K562 (cell line): Measurements from ENCODE around the gene MAP3K6. TPM values are rescaled to one million over a fixed set of nuclear protein-coding genes. Genes with fewer than 3 reads are reported as not detected.

Experiments used
- BHLHE40 ChIP-seq: IDR thresholded peaks from 2 replicates; pipeline ENCODE4 v1.6.1; 2011; ENCODE audit warnings: low read length, improper control_type of control experiment
- CBX3 ChIP-seq, 2 experiments: IDR thresholded peaks; 1 replicate in 1 of 2; 2 replicates in 1 of 2; pipeline ENCODE4 v1.6.1; 2012; ENCODE audit warnings: inconsistent platforms in 2 of 2, low read length in 2 of 2, borderline replicate concordance in 1 of 2, control low read depth in 1 of 2
- CTBP1 ChIP-seq: fragments of 450-650 bp; IDR thresholded peaks from 2 replicates; pipeline ENCODE4 v1.6.1; 2016; ENCODE audit warnings: borderline replicate concordance
- HMGXB4 ChIP-seq: sonication (generic); formaldehyde crosslinking; IDR thresholded peaks from 2 replicates; pipeline ENCODE4 v1.8.1; 2023; ENCODE audit warnings: mild to moderate bottlenecking, missing genetic modification reagents
- MAZ ChIP-seq, 2 experiments: fragments of 450-650 bp in 1 of 2; sonication (generic) in 1 of 2; formaldehyde crosslinking; IDR thresholded peaks in 1 of 2; conservative IDR thresholded peaks in 1 of 2; 2 replicates each; pipeline versions ENCODE4 v1.4.0 to v1.5.0; 2020; ENCODE audit warnings: mild to moderate bottlenecking in 1 of 2, missing genetic modification reagents in 1 of 2
- MXI1 ChIP-seq: IDR thresholded peaks from 2 replicates; pipeline ENCODE4 v1.6.1; 2011; ENCODE audit warnings: low read depth, mild to moderate bottlenecking, improper control_type of control experiment, low read length
- NCOA6 ChIP-seq: fragments of 450-650 bp; IDR thresholded peaks from 2 replicates; pipeline ENCODE4 v1.6.1; 2017; ENCODE audit warnings: mild to moderate bottlenecking
- NCOR1 ChIP-seq: fragments of 450-650 bp; IDR thresholded peaks from 2 replicates; pipeline ENCODE4 v1.6.1; 2016; ENCODE audit warnings: mild to moderate bottlenecking, moderate library complexity
- POLR2A ChIP-seq: fragments of 450-650 bp; conservative IDR thresholded peaks from 2 replicates; pipeline ENCODE4 v1.6.1; 2016
- PRDM10 ChIP-seq: fragments of 450-650 bp; IDR thresholded peaks from 2 replicates; pipeline ENCODE4 v1.6.1; 2018; ENCODE audit not compliant: partially characterized antibody
- SMC3 ChIP-seq: conservative IDR thresholded peaks from 2 replicates; pipeline ENCODE4 v1.6.1; 2011; ENCODE audit warnings: low read depth, low read length, improper control_type of control experiment; ENCODE audit not compliant: insufficient read depth
- ZBTB34 ChIP-seq: fragments of 250-450 bp; sonication (Bioruptor Pico); IDR thresholded peaks from 2 replicates; pipeline ENCODE4 v1.8.0; 2021; ENCODE audit warnings: mild to moderate bottlenecking, moderate library complexity
- ZNF431 ChIP-seq: sonication (generic); formaldehyde crosslinking; IDR thresholded peaks from 2 replicates; pipeline ENCODE4 v1.8.0; 2022; ENCODE audit warnings: mild to moderate bottlenecking, missing genetic modification reagents
- ZNF583 ChIP-seq: fragments of 250-450 bp; sonication (Bioruptor Pico); IDR thresholded peaks from 2 replicates; pipeline ENCODE4 v1.4.0; 2020
- polyA plus RNA-seq, 8 experiments: library from polyadenylated mRNA; depleted of rRNA in 4 of 8; stranded (reverse) in 5 of 8; unstranded in 3 of 8; fragments of >200 nt; fragmentation: Nextera tagmentation in 2 of 8; fragmentation: Illumina TruSeq in 1 of 8; extraction: Ambion mirVana in 2 of 8; extraction: Trizol in 1 of 8; gene quantifications; 2 replicates each; pipeline versions ENCODE4 v1.2.1 to v1.2.3, GENCODE V29; 2011 to 2014; ENCODE audit warnings: inconsistent platforms in 1 of 8, missing spikeins in 1 of 8
- total RNA-seq, 7 experiments: library from RNA; depleted of rRNA in 6 of 7; stranded (reverse); fragments of >200 nt in 6 of 7; fragmentation: Illumina TruSeq in 2 of 7; extraction: Trizol in 2 of 7; gene quantifications; 2 replicates each; pipeline versions ENCODE4 v1.2.1 to v1.2.3, GENCODE V29; 2011 to 2021; ENCODE audit warnings: low replicate concordance in 1 of 7
- TF ChIP-seq, protein P1 (sequence below), 2 experiments: IDR thresholded peaks in 1 of 2; conservative IDR thresholded peaks in 1 of 2; 2 replicates each; pipeline ENCODE4 v1.6.1; 2016; ENCODE audit warnings: low read depth in 2 of 2, mild to moderate bottlenecking in 1 of 2, missing compliant biosample characterization in 1 of 2, missing genetic modification characterization in 1 of 2, moderate library complexity in 1 of 2
- TF ChIP-seq, protein P2 (sequence below): sonication (generic); formaldehyde crosslinking; IDR thresholded peaks from 2 replicates; pipeline ENCODE4 v1.8.0; 2023; ENCODE audit warnings: mild to moderate bottlenecking, missing genetic modification reagents

MAP3K6 gene
- total and polyA plus RNA-seq, 9 of the 15 experiments (the other 6 are each of a cell fraction or from before 2014, with no cell fraction given), result 0.99 to 21.9 (median 7.0) TPM

DNA sequence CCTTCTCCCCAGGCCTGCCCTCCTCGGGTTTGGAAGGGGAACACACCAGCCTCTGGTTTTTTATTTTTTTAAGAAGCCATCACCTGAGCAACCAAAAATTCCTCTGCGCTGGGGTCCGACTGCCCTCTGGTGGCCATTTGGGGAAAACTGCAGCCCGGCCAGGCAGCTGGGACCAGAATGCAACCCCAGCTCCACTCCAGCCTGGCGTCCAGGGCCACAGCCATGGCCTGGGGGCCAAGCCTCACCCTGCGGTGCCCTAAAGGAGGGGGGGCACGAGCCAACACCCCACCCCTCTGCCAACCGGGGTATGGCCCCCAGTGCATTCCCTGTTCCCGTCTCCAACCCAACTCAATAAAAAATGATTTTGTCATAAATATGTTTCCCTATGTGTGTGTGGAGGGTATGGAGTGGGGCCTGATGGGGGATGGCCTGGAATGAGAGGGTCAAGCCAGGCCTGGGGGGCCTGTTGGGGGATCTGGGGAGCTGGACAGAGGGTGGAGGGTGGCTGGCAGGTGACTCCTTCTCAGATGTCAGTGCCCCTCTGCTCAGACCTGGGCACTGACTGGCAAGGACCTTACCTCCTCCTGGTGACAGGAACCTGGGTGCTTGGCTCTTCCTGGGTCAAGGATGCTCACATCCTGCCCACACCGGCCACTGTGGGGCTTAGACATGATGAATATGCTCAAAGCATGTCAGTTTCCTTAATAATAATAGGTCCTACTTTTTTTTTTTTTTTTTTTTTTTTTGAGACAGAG lies 28.9 kb upstream of the MAP3K6 start (continued):
- no peak for TF ChIP-seq MXI1
- TF ChIP-seq POLR2A, result peak; percentile 49
- peak; percentile 93 for TF ChIP-seq SMC3
- TF ChIP-seq ZNF431 (CRISPR knock-in tag), result no peak
- TF ChIP-seq NCOR1, result no peak
- no peak for TF ChIP-seq PRDM10
- TF ChIP-seq BHLHE40, result no peak
- TF ChIP-seq, protein P1, sequence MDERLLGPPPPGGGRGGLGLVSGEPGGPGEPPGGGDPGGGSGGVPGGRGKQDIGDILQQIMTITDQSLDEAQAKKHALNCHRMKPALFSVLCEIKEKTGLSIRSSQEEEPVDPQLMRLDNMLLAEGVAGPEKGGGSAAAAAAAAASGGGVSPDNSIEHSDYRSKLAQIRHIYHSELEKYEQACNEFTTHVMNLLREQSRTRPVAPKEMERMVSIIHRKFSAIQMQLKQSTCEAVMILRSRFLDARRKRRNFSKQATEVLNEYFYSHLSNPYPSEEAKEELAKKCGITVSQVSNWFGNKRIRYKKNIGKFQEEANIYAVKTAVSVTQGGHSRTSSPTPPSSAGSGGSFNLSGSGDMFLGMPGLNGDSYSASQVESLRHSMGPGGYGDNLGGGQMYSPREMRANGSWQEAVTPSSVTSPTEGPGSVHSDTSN (CRISPR knock-in tag; IDR thresholded peaks at IDR 0.05; ENCODE audit: low read depth), result no peak
- TF ChIP-seq, protein P1 (tag; conservative IDR thresholded peaks at IDR 0.05; ENCODE audit: low read depth), result no peak
- TF ChIP-seq NCOA6, result no peak
- 0 out of 3 replicates have a peak, but pooled peaks of 1 of the 2 experiments have one; percentile 41 for TF ChIP-seq CBX3 (IDR thresholded peaks at IDR 0.05; ENCODE audit: borderline replicate concordance in 1 of 2, low read length in 2 of 2)
- TF ChIP-seq MAZ (CRISPR knock-in tag; conservative IDR thresholded peaks at IDR 0.05 in 1 of 2, IDR thresholded peaks at IDR 0.05 in 1 of 2), result no peak; a peak in 1 of 4 replicates
- no peak for TF ChIP-seq HMGXB4 (CRISPR knock-in tag)
- TF ChIP-seq, protein P2, sequence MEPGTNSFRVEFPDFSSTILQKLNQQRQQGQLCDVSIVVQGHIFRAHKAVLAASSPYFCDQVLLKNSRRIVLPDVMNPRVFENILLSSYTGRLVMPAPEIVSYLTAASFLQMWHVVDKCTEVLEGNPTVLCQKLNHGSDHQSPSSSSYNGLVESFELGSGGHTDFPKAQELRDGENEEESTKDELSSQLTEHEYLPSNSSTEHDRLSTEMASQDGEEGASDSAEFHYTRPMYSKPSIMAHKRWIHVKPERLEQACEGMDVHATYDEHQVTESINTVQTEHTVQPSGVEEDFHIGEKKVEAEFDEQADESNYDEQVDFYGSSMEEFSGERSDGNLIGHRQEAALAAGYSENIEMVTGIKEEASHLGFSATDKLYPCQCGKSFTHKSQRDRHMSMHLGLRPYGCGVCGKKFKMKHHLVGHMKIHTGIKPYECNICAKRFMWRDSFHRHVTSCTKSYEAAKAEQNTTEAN (CRISPR knock-in tag), result no peak
- no peak for TF ChIP-seq ZNF583 (CRISPR knock-in tag)
- TF ChIP-seq CTBP1, result peak; percentile 27; the same call in 1 of the 2 replicates
- TF ChIP-seq ZBTB34 (CRISPR knock-in tag), result no peak
